Glomerular visceral epithelial cell (primary cell): ENCODE data around the gene PHYKPL.

Experiments
- DNase-seq: peaks from one replicate; pipeline ENCODE4 v3.0.0-alpha.2; 2016; ENCODE audit errors: extremely low spot score

PHYKPL gene

GRCh38 chr5:178191661-178192060 is 40.9 kb downstream of the PHYKPL start:
- no peak for DNase-seq

DNA sequence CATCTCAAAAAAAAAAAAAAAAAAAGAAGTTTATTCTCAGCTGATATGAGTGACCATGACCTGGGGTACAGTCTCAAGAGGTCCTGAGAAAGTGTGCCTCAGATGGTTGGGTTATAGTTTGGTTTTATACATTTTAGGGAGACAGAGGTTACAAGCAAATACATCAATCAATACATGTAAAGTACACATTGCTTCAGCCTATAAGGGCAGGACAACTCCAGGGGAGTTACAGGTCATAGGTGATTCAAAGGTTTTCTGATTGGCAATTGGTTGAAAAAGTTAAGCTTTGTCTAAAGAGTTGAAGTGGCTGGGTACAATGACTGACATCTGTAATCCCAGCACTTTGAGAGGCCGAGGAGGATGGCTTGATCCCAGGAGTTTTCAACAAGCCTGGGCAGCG is 43.2 kb downstream of the PHYKPL start:
- no peak for DNase-seq

DNA sequence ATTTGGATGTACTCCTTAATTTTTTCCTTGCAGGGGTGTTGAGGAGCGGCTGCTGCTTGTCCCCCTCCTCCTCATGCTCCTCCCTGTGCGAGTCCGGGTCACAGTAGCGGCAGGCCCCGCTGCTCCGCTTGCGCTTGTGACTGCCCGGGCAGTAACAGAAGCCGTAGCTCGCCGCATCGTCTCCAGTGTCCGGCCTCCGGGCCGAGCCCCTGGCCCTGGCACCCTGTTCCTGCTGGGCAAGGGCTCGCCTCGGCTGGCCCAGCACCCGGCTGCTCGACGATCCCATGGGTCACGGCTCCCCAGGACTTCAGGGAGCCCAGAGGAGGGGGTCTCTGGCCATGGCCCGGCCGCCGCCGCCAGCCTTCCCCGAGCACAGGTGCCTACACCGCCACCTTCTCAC is 45.6 kb downstream of the PHYKPL start, which contains the start of gene GMCL2:
GMCL2 (minus strand) TSS at position 358 of the 400 bp plus-strand sequence; CDS start at position 286, 72 bp downstream.
- DNase-seq, result no peak

- DNase-seq, result no peak
These were observed 46.2 kb downstream of the PHYKPL start for GRCh38 chr5:178186427-178186826.

- no peak for DNase-seq
These were observed 50.3 kb downstream of the PHYKPL start for GRCh38 chr5:178182158-178182876.

DNA sequence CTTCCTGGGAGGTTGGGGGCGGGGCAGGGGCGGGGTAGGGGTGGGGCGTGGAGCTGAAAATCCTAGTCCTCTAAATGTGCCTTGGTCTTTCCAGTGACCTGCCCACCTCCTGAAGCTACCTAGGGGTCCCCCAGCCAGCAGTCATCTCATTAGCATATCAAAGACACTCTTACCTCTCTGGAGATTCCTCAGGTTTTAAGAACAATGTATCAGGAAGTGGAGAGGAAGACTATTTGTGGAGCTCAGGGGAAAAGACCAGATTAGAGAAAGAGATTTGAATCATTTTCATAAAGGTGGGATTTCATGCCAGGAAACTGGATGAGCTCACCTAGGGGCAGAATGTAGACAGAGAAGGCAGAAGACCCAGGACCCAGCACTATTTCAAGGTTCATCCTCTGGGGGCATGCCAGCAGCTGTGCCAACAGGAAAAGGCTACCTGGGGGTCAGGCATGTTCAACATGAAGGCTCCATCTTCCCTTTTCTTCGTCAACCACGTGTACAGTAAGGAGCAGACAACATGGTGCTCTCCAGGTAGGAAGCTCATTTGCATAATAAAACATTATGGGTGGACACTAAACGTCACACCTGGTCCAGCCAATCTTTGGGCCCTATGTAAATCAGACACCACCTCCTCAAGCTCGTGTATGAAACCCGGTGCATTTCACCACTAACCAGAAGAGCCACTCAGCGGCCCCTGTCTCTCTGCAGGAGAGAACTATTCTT is 52.3 kb downstream of the PHYKPL start:
- DNase-seq, result no peak

- DNase-seq, result no peak
These were observed 55.0 kb downstream of the PHYKPL start for GRCh38 chr5:178177569-178177968.

DNA sequence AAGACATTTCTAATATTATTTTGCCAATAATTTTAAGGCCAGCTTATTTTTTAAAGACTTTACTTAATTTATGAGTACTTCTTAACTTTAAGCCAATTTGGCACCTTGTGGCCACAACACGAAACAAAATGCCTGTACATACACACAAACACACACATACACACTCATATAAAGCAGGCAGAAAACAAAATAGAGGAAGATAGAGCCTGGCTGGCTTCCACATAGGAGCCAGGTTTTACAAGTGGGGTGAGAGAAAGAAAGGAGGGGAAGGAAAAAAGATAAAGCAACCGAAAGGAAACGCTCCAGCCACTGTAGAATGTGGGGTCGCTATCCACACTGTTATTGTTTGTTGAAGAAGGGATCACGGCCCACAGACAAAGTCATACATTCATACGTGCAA is 55.8 kb downstream of the PHYKPL start:
- no peak for DNase-seq

- no peak for DNase-seq
These were observed 58.1 kb downstream of the PHYKPL start for GRCh38 chr5:178174456-178174855.

GRCh38 chr5:178170455-178170854 is 62.1 kb downstream of the PHYKPL start:
- no peak for DNase-seq

GRCh38 chr5:178165581-178165980 is 67.0 kb downstream of the PHYKPL start:
- no peak for DNase-seq

DNA sequence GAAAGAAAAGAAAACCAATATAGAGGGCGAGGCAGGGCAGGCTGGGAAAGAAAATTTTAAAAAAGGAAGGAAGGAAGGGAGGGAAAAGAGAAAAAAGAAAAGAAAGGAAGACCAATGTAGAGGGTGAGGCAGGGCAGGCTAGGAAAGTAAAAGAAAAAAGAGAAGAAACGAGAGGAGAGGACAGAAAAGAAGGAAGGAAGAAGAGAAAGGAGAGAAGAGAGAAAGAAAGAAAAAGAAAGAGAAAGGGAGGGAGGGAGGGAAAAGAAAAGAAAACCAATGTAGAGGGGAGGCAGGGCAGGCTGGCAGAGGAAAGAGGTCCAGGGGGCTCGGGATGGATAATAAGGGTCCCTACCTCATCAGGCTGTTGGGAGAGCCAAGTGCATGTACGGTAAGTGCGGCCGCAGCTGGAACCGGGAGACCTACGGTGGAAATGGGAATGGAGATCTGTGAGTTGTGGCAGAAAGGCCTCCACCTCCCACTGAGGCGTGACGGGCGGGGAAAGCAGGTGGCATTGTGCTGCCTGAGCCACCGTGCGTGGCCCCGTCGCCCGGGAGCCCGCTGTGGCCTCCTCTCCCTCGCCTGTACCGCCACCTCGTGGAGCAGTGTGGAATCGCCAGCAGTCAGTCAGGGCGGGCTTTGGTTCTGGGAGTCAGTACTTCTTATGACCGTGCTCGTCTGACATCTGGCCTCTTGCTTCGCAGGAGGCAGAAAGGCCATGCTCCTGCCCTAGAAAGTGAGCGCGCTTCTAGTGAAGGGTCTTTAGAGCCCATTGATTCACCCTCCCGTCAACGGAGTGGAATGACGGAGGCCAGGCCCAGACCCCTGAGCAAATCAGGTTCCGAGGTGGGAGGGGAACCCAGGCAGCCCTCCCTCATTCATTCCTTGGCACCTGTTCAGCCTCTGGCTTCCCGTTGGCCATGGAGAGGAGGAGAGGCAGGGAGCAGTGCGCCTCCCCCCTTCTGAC is 68.5 kb downstream of the PHYKPL start:
- peak; percentile 87 for DNase-seq

GRCh38 chr5:178162481-178162880 is 70.1 kb downstream of the PHYKPL start:
- DNase-seq, result no peak

- no peak for DNase-seq
These were observed 72.4 kb downstream of the PHYKPL start for GRCh38 chr5:178160176-178160575.
